HCT116 (cell line): ENCODE results near the gene RGS18. TPM values are rescaled to one million over a fixed set of nuclear protein-coding genes. Genes with fewer than 3 reads are reported as not detected.

ENCODE experiments used
- ATAC-seq: fragments of 200-7000 bp; cut with Tn5 transposase; 2 replicates; pipeline ENCODE4 v1.9.1; 2020; ENCODE audit warnings: mild to moderate bottlenecking, moderate library complexity
- BruUV-seq: library from RNA; stranded (reverse); fragments of 400-500 nt; replicated peaks from 2 replicates; lab custom pipeline; 2021; lab: Mats Ljungman, UMichigan
- CTCF ChIA-PET: fragments of 300-600 bp; sonication (Branson Sonifier 250); formaldehyde crosslinking; loops from one replicate; lab custom pipeline; 2021; ENCODE audit warnings: antibody characterized with exemption; lab: Charles Lee
- POLR2A ChIA-PET: fragments of 300-600, 350-600 bp; sonication (Branson Sonifier 250); formaldehyde crosslinking; loops from one replicate; lab custom pipeline; 2021; ENCODE audit warnings: antibody characterized with exemption; lab: Charles Lee
- RAD21 ChIA-PET, 2 experiments: fragments of 300-600 bp; sonication (Branson Sonifier 250); formaldehyde crosslinking; loops; one replicate each; lab custom pipeline; 2023; ENCODE audit warnings: low total read pairs in 2 of 2; ENCODE audit not compliant: uncharacterized antibody in 2 of 2, unreplicated experiment in 2 of 2, low non-redundant PET in 1 of 2; lab: Charles Lee
- DNase-seq: peaks from one replicate; pipeline ENCODE4 v3.0.0-alpha.2; 2010; ENCODE audit warnings: low read depth, low spot score
- H2AFZ ChIP-seq: fragments of 200-600 bp; shearing (Covaris generic), sonication (generic); 2 replicates; pipeline ENCODE4 v1.6.1; 2017; ENCODE audit warnings: low read depth, mixed run types, mixed read lengths, antibody characterized with exemption, low read length; ENCODE audit not compliant: poor library complexity, severe bottlenecking
- H3K27ac ChIP-seq: 2 replicates; pipeline ENCODE4 v1.5.1; 2012; ENCODE audit warnings: low read depth, low read length
- H3K27me3 ChIP-seq: fragments of 200-600 bp; sonication (generic); 2 replicates; pipeline ENCODE4 v1.6.1; 2016; ENCODE audit warnings: mixed run types, low read length, mixed read lengths; ENCODE audit not compliant: insufficient read depth
- H3K36me3 ChIP-seq, 2 experiments: fragments of 200-500 bp in 1 of 2; fragments of 200-600 bp in 1 of 2; sonication (Bioruptor generic) in 1 of 2; sonication (generic) in 1 of 2; 2 replicates each; pipeline versions ENCODE4 v1.5.1 to v1.6.1; 2014 to 2016; ENCODE audit warnings: low read length in 2 of 2, inconsistent platforms in 1 of 2, mixed read lengths in 1 of 2, mixed run types in 1 of 2; ENCODE audit not compliant: insufficient read depth in 2 of 2, control insufficient read depth in 1 of 2
- H3K4me1 ChIP-seq, 2 experiments: fragments of 200-600 bp in 1 of 2; sonication (generic) in 1 of 2; 2 replicates each; pipeline versions ENCODE4 v1.5.1 to v1.6.1; 2012 to 2017; ENCODE audit warnings: low read length in 2 of 2, inconsistent platforms in 1 of 2, mild to moderate bottlenecking in 1 of 2, mixed read lengths in 1 of 2, mixed run types in 1 of 2, moderate library complexity in 1 of 2; ENCODE audit not compliant: insufficient read depth in 2 of 2, control insufficient read depth in 1 of 2
- H3K4me2 ChIP-seq: fragments of 200-600 bp; sonication (generic); 2 replicates; pipeline ENCODE4 v1.6.1; 2017; ENCODE audit warnings: mixed run types, low read length, mixed read lengths
- H3K4me3 ChIP-seq, 2 experiments: fragments of 200-600 bp in 1 of 2; sonication (generic) in 1 of 2; replicated peaks in 1 of 2; 2 replicates each; pipeline ENCODE4 v1.5.1; 2011 to 2016; ENCODE audit warnings: low read length in 2 of 2, control low read depth in 1 of 2, low read depth in 1 of 2, mild to moderate bottlenecking in 1 of 2, mixed read lengths in 1 of 2, mixed run types in 1 of 2
- H3K79me2 ChIP-seq: fragments of 200-600 bp; sonication (generic); 2 replicates; pipeline ENCODE4 v1.6.1; 2017; ENCODE audit warnings: mild to moderate bottlenecking, mixed run types, low read length, moderate library complexity, mixed read lengths; ENCODE audit not compliant: insufficient read depth
- H3K9ac ChIP-seq: fragments of 200-600 bp; sonication (generic); 2 replicates; pipeline ENCODE4 v1.6.1; 2016; ENCODE audit warnings: low read length, mixed read lengths
- H3K9me2 ChIP-seq: fragments of 200-600 bp; sonication (generic), shearing (Covaris generic); 2 replicates; pipeline ENCODE4 v1.6.1; 2017; ENCODE audit warnings: mixed run types, mild to moderate bottlenecking, moderate library complexity; ENCODE audit not compliant: insufficient read depth
- H3K9me3 ChIP-seq, 2 experiments: fragments of 200-500 bp in 1 of 2; fragments of 200-600 bp in 1 of 2; sonication (Bioruptor generic) in 1 of 2; sonication (generic) in 1 of 2; 2 replicates each; pipeline ENCODE4 v1.6.1; 2014 to 2017; ENCODE audit warnings: low read length in 2 of 2, mixed read lengths in 2 of 2, inconsistent platforms in 1 of 2, low read depth in 1 of 2, mild to moderate bottlenecking in 1 of 2, mixed run types in 1 of 2, moderate library complexity in 1 of 2; ENCODE audit not compliant: control insufficient read depth in 1 of 2, insufficient read depth in 1 of 2
- H4K20me1 ChIP-seq: fragments of 200-600 bp; sonication (generic), shearing (Covaris generic); 2 replicates; pipeline ENCODE4 v1.6.1; 2017; ENCODE audit warnings: mixed run types, mild to moderate bottlenecking, moderate library complexity; ENCODE audit not compliant: insufficient read depth
- CBX3 ChIP-seq: IDR thresholded peaks from 2 replicates; pipeline ENCODE4 v1.6.1; 2012; ENCODE audit warnings: low read depth
- EGR1 ChIP-seq: IDR thresholded peaks from 2 replicates; pipeline ENCODE4 v1.6.1; 2012; ENCODE audit warnings: low read depth
- ELF1 ChIP-seq: IDR thresholded peaks from 2 replicates; pipeline ENCODE4 v1.6.1; 2012; ENCODE audit warnings: low read depth, borderline replicate concordance
- EZH2phosphoT487 ChIP-seq: fragments of 200-600 bp; IDR thresholded peaks from 2 replicates; pipeline ENCODE4 v1.6.1; 2018; ENCODE audit warnings: antibody characterized with exemption, borderline replicate concordance
- MAX ChIP-seq: IDR thresholded peaks from 2 replicates; pipeline ENCODE4 v1.6.1; 2012
- POLR2A ChIP-seq: IDR thresholded peaks from 2 replicates; pipeline ENCODE4 v1.7.0; 2011; ENCODE audit warnings: borderline replicate concordance; ENCODE audit not compliant: insufficient read depth, insufficient read length; ENCODE audit errors: extremely low read depth
- SIN3A ChIP-seq: IDR thresholded peaks from 2 replicates; pipeline ENCODE4 v1.6.1; 2012; ENCODE audit warnings: low read depth
- SP1 ChIP-seq: IDR thresholded peaks from 2 replicates; pipeline ENCODE4 v1.6.1; 2012; ENCODE audit warnings: low read depth
- SRF ChIP-seq: IDR thresholded peaks from 2 replicates; pipeline ENCODE4 v1.6.1; 2012; ENCODE audit warnings: low read depth
- ZBTB33 ChIP-seq: IDR thresholded peaks from 2 replicates; pipeline ENCODE4 v1.6.1; 2011; ENCODE audit warnings: mild to moderate bottlenecking, low read length, moderate library complexity; ENCODE audit not compliant: insufficient replicate concordance; ENCODE audit errors: extremely low read depth
- ZNF274 ChIP-seq: fragments of 200-500 bp; sonication (Bioruptor generic); IDR thresholded peaks from 2 replicates; pipeline ENCODE4 v1.6.1; 2014; ENCODE audit warnings: mild to moderate bottlenecking, low read depth, low read length, inconsistent platforms
- intact Hi-C: fragments of 100-400 bp; cut with micrococcal nuclease; formaldehyde crosslinking; loops from 2 replicates; pipeline ENCODE4 v1.10.0; 2022
- total RNA-seq: library from RNA; stranded (reverse); gene quantifications from one replicate; pipeline ENCODE4 v1.2.1, GENCODE V29; 2021; ENCODE audit not compliant: unreplicated experiment
- TF ChIP-seq, protein P1 (sequence below): IDR thresholded peaks from 2 replicates; pipeline ENCODE4 v1.6.1; 2012

The RGS18 gene
- total RNA-seq, 1 experiment from 2014 or later = not detected

- POLR2A ChIA-PET = no interaction called here
- intact Hi-C loops = no loop called here
Measured at GRCh38 chr1:192147696-192148095, 10.6 kb upstream of the RGS18 start.

More at GRCh38 chr1:192147696-192148095, 10.6 kb upstream of the RGS18 start:
- Histone ChIP-seq H3K27ac (no peak overlapping the region), H3K9me2 (no peaks in the 10 kb centered on the region), H3K9ac (no peak overlapping the region), H3K4me3 (no peak overlapping the region), H3K36me3 (no peaks in the 10 kb centered on the region), H3K27me3 (no peaks in the 10 kb centered on the region), H3K9me3 (no peaks in the 10 kb centered on the region), H4K20me1 (no peaks in the 10 kb centered on the region), H3K79me2 (no peaks in the 10 kb centered on the region), H3K4me2 (no peak overlapping the region), H3K4me1 (no peaks in the 10 kb centered on the region), H2AFZ (no peak overlapping the region)
- BruUV-seq = no TSS peak
- ATAC-seq (no peak), DNase-seq (no peak)
- RAD21 ChIA-PET = no interaction called here
- CTCF ChIA-PET = no interaction called here
- TF ChIP-seq CBX3 (no peak), SP1 (no peak), SIN3A (no peak), ZBTB33 (no peak), EGR1 (no peak), SRF (no peak), POLR2A (no peak), MAX (no peak), ELF1 (no peak), ZNF274 (no peak), EZH2phosphoT487 (no peak)
- TF ChIP-seq, protein P1, sequence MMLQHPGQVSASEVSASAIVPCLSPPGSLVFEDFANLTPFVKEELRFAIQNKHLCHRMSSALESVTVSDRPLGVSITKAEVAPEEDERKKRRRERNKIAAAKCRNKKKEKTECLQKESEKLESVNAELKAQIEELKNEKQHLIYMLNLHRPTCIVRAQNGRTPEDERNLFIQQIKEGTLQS = no peak
